Smooth muscle cell (in vitro differentiated cells): ENCODE data around the gene DCAF5. TPM values are rescaled to one million over a fixed set of nuclear protein-coding genes. Genes with fewer than 3 reads are reported as not detected.

Experiments
- DNase-seq: peaks from one replicate; lab custom pipeline; 2025; ENCODE audit not compliant: unreplicated experiment; lab: John Stamatoyannopoulos, UW
- H2AFZ ChIP-seq: fragments of 200-600 bp; sonication (generic); 2 replicates; pipeline ENCODE4 v1.6.0; 2016; ENCODE audit warnings: antibody characterized with exemption, low read depth, mild to moderate bottlenecking
- H3F3A ChIP-seq: fragments of 200-600 bp; sonication (generic); 2 replicates; pipeline ENCODE4 v1.6.0; 2017; ENCODE audit warnings: antibody characterized with exemption, low read depth
- H3K27ac ChIP-seq: fragments of 200-600 bp; sonication (generic); 2 replicates; pipeline ENCODE4 v1.5.1; 2016; ENCODE audit warnings: low read depth, mild to moderate bottlenecking
- H3K27me3 ChIP-seq: fragments of 200-600 bp; sonication (generic); 2 replicates; pipeline ENCODE4 v1.6.1; 2016; ENCODE audit warnings: low read depth, mild to moderate bottlenecking
- H3K36me3 ChIP-seq: fragments of 200-600 bp; sonication (generic); 2 replicates; pipeline ENCODE4 v1.5.1; 2016; ENCODE audit warnings: low read depth
- H3K4me1 ChIP-seq: fragments of 200-600 bp; sonication (generic); 2 replicates; pipeline ENCODE4 v1.5.1; 2016; ENCODE audit warnings: low read depth
- H3K4me2 ChIP-seq: fragments of 200-600 bp; sonication (generic); 2 replicates; pipeline ENCODE4 v1.6.0; 2016; ENCODE audit warnings: mild to moderate bottlenecking
- H3K4me3 ChIP-seq: fragments of 200-600 bp; sonication (generic); 2 replicates; pipeline ENCODE4 v1.5.1; 2016; ENCODE audit warnings: mild to moderate bottlenecking
- H3K79me2 ChIP-seq: fragments of 200-600 bp; sonication (generic); 2 replicates; pipeline ENCODE4 v1.6.0; 2016; ENCODE audit warnings: low read depth, mild to moderate bottlenecking
- H3K9ac ChIP-seq: fragments of 200-600 bp; sonication (generic); 2 replicates; pipeline ENCODE4 v1.6.0; 2016; ENCODE audit warnings: low read depth
- H3K9me3 ChIP-seq: fragments of 200-600 bp; sonication (generic); replicated peaks from 2 replicates; pipeline ENCODE4 v1.5.1; 2016; ENCODE audit warnings: low read depth
- H4K20me1 ChIP-seq: fragments of 200-600 bp; sonication (generic); 2 replicates; pipeline ENCODE4 v1.6.0; 2016; ENCODE audit warnings: low read depth
- CTCF ChIP-seq: fragments of 200-600 bp; sonication (generic); IDR thresholded peaks from 2 replicates; pipeline ENCODE4 v1.5.1; 2017; ENCODE audit warnings: borderline replicate concordance, mild to moderate bottlenecking, antibody characterized with exemption; ENCODE audit not compliant: insufficient read depth, poor library complexity, severe bottlenecking
- WGBS: methylation state at CpG from one replicate; pipeline ENCODE4 v1.1.7; 2016; ENCODE audit warnings: low lambda C conversion rate; 5-methylcytosine and 5-hydroxymethylcytosine counted together
- polyA plus RNA-seq: library from polyadenylated mRNA; unstranded; fragments of >200 nt; fragmentation: Nextera tagmentation; extraction: Ambion mirVana; gene quantifications from 2 replicates; pipeline ENCODE4 v1.2.1, GENCODE V29; 2016
- total RNA-seq: library from RNA; depleted of rRNA; stranded (reverse); fragments of >200 nt; gene quantifications from 2 replicates; pipeline ENCODE4 v1.2.3, GENCODE V29; 2014

The DCAF5 gene
- total and polyA plus RNA-seq, 2 experiments from 2014 or later, result 23.0 to 45.4 TPM

DNA sequence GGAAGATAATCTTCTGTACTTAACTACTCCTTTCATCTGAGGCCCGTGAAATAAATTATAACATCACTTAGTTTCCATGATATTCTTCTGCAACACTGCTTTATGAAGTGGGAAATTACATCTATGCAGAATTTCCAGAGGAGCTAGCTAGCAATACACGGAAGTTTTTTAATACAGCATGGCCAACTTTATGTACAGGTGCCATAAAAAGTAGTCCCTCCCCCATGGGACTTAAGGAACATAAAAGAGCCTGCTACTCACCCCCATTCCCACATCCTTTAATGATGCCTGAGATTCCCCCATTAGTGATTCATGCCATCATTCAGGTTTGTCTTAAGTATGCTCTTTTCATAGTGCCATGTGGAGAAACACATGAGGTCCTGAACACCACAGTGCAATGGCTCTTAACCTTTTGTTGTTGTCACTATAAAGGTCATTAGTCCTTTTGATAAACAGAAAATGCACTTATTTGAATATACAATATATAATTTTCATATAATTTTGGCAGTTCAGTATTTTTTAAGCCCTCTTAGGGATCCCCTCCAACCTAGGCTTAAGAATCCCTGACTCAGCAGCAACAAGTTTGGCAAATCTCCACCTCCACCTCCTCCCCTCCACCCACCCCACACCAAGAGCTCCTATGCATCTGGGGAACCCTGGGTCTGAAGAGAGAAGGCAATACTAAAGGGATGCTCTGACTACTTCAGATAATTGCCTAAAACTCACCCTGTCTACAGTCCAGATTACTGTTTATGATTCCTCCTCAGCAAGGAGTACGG is 37.3 kb downstream of the DCAF5 start:
- Histone ChIP-seq H3K9me3 (no peaks in the 10 kb centered on the region), H3K4me3 (no peak overlapping the region), H3K4me2 (no peak overlapping the region), H4K20me1 (peaks cover 93% of the 10 kb centered on the region), H3K4me1 (no peaks in the 10 kb centered on the region), H2AFZ (no peak overlapping the region), H3K27me3 (no peaks in the 10 kb centered on the region), H3F3A (peaks cover 6% of the 10 kb centered on the region), H3K79me2 (peaks cover 6% of the 10 kb centered on the region), H3K27ac (no peak overlapping the region), H3K36me3 (peaks cover 3% of the 10 kb centered on the region), H3K9ac (no peak overlapping the region)
- 96% methylated on average over 3 of the region's 3 CpGs for WGBS
- DNase-seq, result no peak
- no peak for TF ChIP-seq CTCF

- H3K79me2 ChIP-seq, result no peaks in the 10 kb centered on the region
- H3K4me3 ChIP-seq, result no peak overlapping the region
- H3K9ac ChIP-seq, result no peak overlapping the region
- peaks cover 6% of the 10 kb centered on the region for H3F3A ChIP-seq
- TF ChIP-seq CTCF, result no peak
- H3K4me2 ChIP-seq, result no peak overlapping the region
- H3K27me3 ChIP-seq, result no peaks in the 10 kb centered on the region
- DNase-seq, result no peak
- no peak overlapping the region for H3K27ac ChIP-seq
- H3K36me3 ChIP-seq, result peaks cover 3% of the 10 kb centered on the region
- H4K20me1 ChIP-seq, result peaks cover 87% of the 10 kb centered on the region
- WGBS, result 65% methylated on average over 2 of the region's 2 CpGs
- H3K4me1 ChIP-seq, result no peaks in the 10 kb centered on the region
- H2AFZ ChIP-seq, result no peak overlapping the region
- H3K9me3 ChIP-seq, result no peaks in the 10 kb centered on the region
Measured at GRCh38 chr14:69114763-69115162, 38.2 kb downstream of the DCAF5 start.

DNA sequence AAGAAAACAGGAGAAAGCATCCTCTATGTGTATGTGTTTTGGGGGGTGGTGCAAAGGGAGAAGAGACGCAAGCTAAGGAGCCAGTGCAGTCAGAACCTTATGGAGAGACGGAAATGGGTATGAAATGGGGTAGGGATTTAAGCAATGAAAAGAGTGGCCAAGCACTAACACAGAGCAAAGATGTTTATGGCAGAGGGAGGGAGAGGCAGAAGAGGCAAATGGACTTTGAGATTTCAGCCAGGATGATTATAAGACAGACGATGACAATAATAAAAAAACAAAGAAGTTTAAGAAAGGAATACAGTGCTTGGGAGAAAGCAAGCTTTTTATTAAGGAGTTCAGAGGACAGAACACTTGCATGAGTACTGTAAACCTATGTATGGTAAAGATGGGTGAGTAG is 44.6 kb downstream of the DCAF5 start:
- no peak overlapping the region for H2AFZ ChIP-seq
- TF ChIP-seq CTCF, result no peak
- no peaks in the 10 kb centered on the region for H3K4me1 ChIP-seq
- H3K27me3 ChIP-seq, result no peaks in the 10 kb centered on the region
- H3K4me2 ChIP-seq, result no peak overlapping the region
- no peaks in the 10 kb centered on the region for H3K36me3 ChIP-seq
- H4K20me1 ChIP-seq, result peaks cover 43% of the 10 kb centered on the region
- H3K79me2 ChIP-seq, result peaks cover 21% of the 10 kb centered on the region
- 99% methylated on average over 3 of the region's 3 CpGs for WGBS
- no peak overlapping the region for H3K9ac ChIP-seq
- no peaks in the 10 kb centered on the region for H3F3A ChIP-seq
- H3K9me3 ChIP-seq, result no peaks in the 10 kb centered on the region
- H3K4me3 ChIP-seq, result no peak overlapping the region
- H3K27ac ChIP-seq, result no peak overlapping the region
- DNase-seq, result no peak
